Breast epithelium (tissue), 4 donors: ENCODE data around the gene SGO1. TPM values are rescaled to one million over a fixed set of nuclear protein-coding genes. Genes with fewer than 3 reads are reported as not detected.
A peak's percentile ranks its signal among the peaks of the same experiment; 100 is the strongest.

ENCODE experiments used
- DNase-seq, 2 donors: peaks; one replicate each; pipeline ENCODE4 v3.0.0-alpha.2; 2019; ENCODE audit warnings: low spot score in 2 of 2
- H3K27ac ChIP-seq, 2 donors: fragments of 200-600 bp; sonication (generic) in 1 of 2; one replicate each; pipeline ENCODE4 v1.5.1; 2016 to 2019; ENCODE audit warnings: mild to moderate bottlenecking in 1 of 2
- H3K27me3 ChIP-seq, 2 donors: fragments of 200-600 bp; sonication (generic) in 1 of 2; one replicate each; pipeline versions ENCODE4 v1.5.1 to v1.6.0; 2017 to 2019; ENCODE audit warnings: control low read depth in 1 of 2, mild to moderate bottlenecking in 1 of 2
- H3K36me3 ChIP-seq: fragments of 200-600 bp; one replicate; pipeline ENCODE4 v1.5.1; 2019
- H3K4me1 ChIP-seq, 2 donors: fragments of 200-600 bp; sonication (generic); one replicate each; pipeline ENCODE4 v1.5.1; 2016 to 2019; ENCODE audit warnings: control low read depth in 1 of 2
- H3K4me3 ChIP-seq, 3 donors: fragments of 200-600 bp; sonication (generic); 1 replicate in 2 of 3; 2 replicates in 1 of 3; pipeline ENCODE4 v1.5.1; 2016 to 2019; ENCODE audit warnings: mild to moderate bottlenecking in 3 of 3, moderate library complexity in 2 of 3
- H3K9me3 ChIP-seq, 2 donors: fragments of 200-600 bp; sonication (generic) in 1 of 2; one replicate each; pipeline ENCODE4 v1.5.1; 2016 to 2019; ENCODE audit warnings: control low read depth in 1 of 2
- CTCF ChIP-seq, 3 donors: fragments of 450-650 bp; IDR thresholded peaks; one replicate each; pipeline ENCODE4 v1.5.1; 2016 to 2017; ENCODE audit warnings: antibody characterized with exemption in 3 of 3, mild to moderate bottlenecking in 3 of 3, moderate library complexity in 3 of 3
- POLR2A ChIP-seq: fragments of 450-650 bp; IDR thresholded peaks from one replicate; pipeline ENCODE4 v1.6.1; 2016; ENCODE audit warnings: antibody characterized with exemption, mild to moderate bottlenecking, moderate library complexity
- POLR2AphosphoS5 ChIP-seq, 3 donors: sonication (generic); formaldehyde crosslinking; IDR thresholded peaks; one replicate each; pipeline ENCODE4 v1.6.1; 2017; ENCODE audit warnings: antibody characterized with exemption in 3 of 3
- intact Hi-C: fragments of 100-400 bp; cut with DNase I; formaldehyde crosslinking; loops from one replicate; pipeline ENCODE4 v1.15.1; 2023; ENCODE audit warnings: low total_unique reads
- total RNA-seq, 3 donors: library from RNA; depleted of rRNA; stranded (reverse); fragments of >200 nt; gene quantifications; one replicate each; pipeline ENCODE4 v1.1.0, GENCODE V29; 2016

Gene SGO1
- total RNA-seq: 1 to 10 TPM in 1 of 3 donors, under 1 TPM in 1, not detected in 1; 0.80 to 1.5 TPM

GRCh38 chr3:20185679-20186599 lies at the start of gene SGO1:
Gene SGO1 (minus strand): TSS chr3:20186206. CDS start chr3:20184027, 2,179 bp downstream.
- DNase-seq: peak; percentile 99
- Histone ChIP-seq H3K27ac (peak within 1 kb of the TSS; percentile 94 to 97), H3K9me3 (no peaks in the 10 kb centered on the region), H3K36me3 (no peaks in the 10 kb centered on the region), H3K4me3 (peak within 1 kb of the TSS; percentile 61 to 77 (median 70)), H3K4me1 (no peaks in the 10 kb centered on the region), H3K27me3 (no peaks in the 10 kb centered on the region)
- TF ChIP-seq POLR2AphosphoS5 (IDR thresholded peaks at IDR 0.05) (peak; percentile 82 to 91 (median 88)), POLR2A (peak; percentile 79), CTCF (IDR thresholded peaks at IDR 0.05) (peak in 1 of 3 donors; percentile 19)
- intact Hi-C loops: no loop called here

GRCh38 chr3:20235796-20236195 lies 49.8 kb upstream of the SGO1 start:
- TF ChIP-seq POLR2A (no peak), CTCF (IDR thresholded peaks at IDR 0.05) (no peak), POLR2AphosphoS5 (IDR thresholded peaks at IDR 0.05) (no peak)
- no peak overlapping the region for H3K4me3 ChIP-seq
- no peak overlapping the region for H3K27ac ChIP-seq
- no peaks in the 10 kb centered on the region for H3K36me3 ChIP-seq
- H3K9me3 ChIP-seq: no peaks in the 10 kb centered on the region
- H3K27me3 ChIP-seq: no peaks in the 10 kb centered on the region
- no peaks in the 10 kb centered on the region for H3K4me1 ChIP-seq
- intact Hi-C loops: no loop called here
- no peak for DNase-seq

GRCh38 chr3:20232906-20233780 lies 47.1 kb upstream of the SGO1 start:
- Histone ChIP-seq H3K27ac (no peak overlapping the region), H3K36me3 (no peaks in the 10 kb centered on the region), H3K4me3 (no peak overlapping the region), H3K9me3 (no peaks in the 10 kb centered on the region), H3K27me3 (no peaks in the 10 kb centered on the region), H3K4me1 (no peaks in the 10 kb centered on the region)
- intact Hi-C loops: no loop called here
- no peak for DNase-seq
- TF ChIP-seq CTCF (IDR thresholded peaks at IDR 0.05) (no peak), POLR2A (no peak), POLR2AphosphoS5 (IDR thresholded peaks at IDR 0.05) (no peak)

- Histone ChIP-seq H3K9me3 (no peaks in the 10 kb centered on the region), H3K36me3 (no peaks in the 10 kb centered on the region), H3K27me3 (no peaks in the 10 kb centered on the region), H3K4me3 (no peak overlapping the region), H3K27ac (no peak overlapping the region), H3K4me1 (no peaks in the 10 kb centered on the region)
- intact Hi-C loops: no loop called here
- TF ChIP-seq POLR2A (no peak), POLR2AphosphoS5 (IDR thresholded peaks at IDR 0.05) (no peak), CTCF (IDR thresholded peaks at IDR 0.05) (no peak)
- no peak for DNase-seq
Measured at GRCh38 chr3:20230954-20231353, 44.9 kb upstream of the SGO1 start.
